Type B pancreatic cell (in vitro differentiated cells): ENCODE data around the gene PCSK6. TPM values are rescaled to one million over a fixed set of nuclear protein-coding genes. Genes with fewer than 3 reads are reported as not detected.

ENCODE experiments used
- DNase-seq: peaks from one replicate; pipeline ENCODE4 v3.0.0; 2021; ENCODE audit warnings: mixed read lengths; ENCODE audit not compliant: unreplicated experiment; ENCODE audit errors: extremely low spot score
- H3K27ac Mint-ChIP-seq: 2 replicates; pipeline ENCODE4 v1.8.0; 2021; ENCODE audit warnings: mild to moderate bottlenecking, mixed read lengths
- H3K27me3 Mint-ChIP-seq: 2 replicates; pipeline ENCODE4 v1.8.0; 2021; ENCODE audit warnings: mixed read lengths
- H3K36me3 Mint-ChIP-seq: 2 replicates; pipeline ENCODE4 v1.8.0; 2021; ENCODE audit warnings: mixed read lengths
- H3K4me1 Mint-ChIP-seq: one replicate; pipeline ENCODE4 v1.8.0; 2021; ENCODE audit warnings: mixed read lengths; ENCODE audit not compliant: unreplicated experiment
- H3K4me3 Mint-ChIP-seq: 2 replicates; pipeline ENCODE4 v1.8.0; 2021; ENCODE audit warnings: mild to moderate bottlenecking, mixed read lengths
- H3K9me3 Mint-ChIP-seq: 2 replicates; pipeline ENCODE4 v1.8.0; 2021; ENCODE audit warnings: mixed read lengths
- total RNA-seq: library from RNA; stranded (reverse); gene quantifications from 2 replicates; pipeline ENCODE4 v1.2.1, GENCODE V29; 2021; ENCODE audit warnings: low replicate concordance
- TF ChIP-seq, protein P1 (sequence below): fragments of 200-600 bp; sonication (generic); conservative IDR thresholded peaks from 2 replicates; pipeline ENCODE4 v1.5.0; 2021; ENCODE audit warnings: antibody characterized with exemption, mild to moderate bottlenecking

The PCSK6 gene
- total RNA-seq, 1 donor from 2014 or later: 5.4 TPM

DNA sequence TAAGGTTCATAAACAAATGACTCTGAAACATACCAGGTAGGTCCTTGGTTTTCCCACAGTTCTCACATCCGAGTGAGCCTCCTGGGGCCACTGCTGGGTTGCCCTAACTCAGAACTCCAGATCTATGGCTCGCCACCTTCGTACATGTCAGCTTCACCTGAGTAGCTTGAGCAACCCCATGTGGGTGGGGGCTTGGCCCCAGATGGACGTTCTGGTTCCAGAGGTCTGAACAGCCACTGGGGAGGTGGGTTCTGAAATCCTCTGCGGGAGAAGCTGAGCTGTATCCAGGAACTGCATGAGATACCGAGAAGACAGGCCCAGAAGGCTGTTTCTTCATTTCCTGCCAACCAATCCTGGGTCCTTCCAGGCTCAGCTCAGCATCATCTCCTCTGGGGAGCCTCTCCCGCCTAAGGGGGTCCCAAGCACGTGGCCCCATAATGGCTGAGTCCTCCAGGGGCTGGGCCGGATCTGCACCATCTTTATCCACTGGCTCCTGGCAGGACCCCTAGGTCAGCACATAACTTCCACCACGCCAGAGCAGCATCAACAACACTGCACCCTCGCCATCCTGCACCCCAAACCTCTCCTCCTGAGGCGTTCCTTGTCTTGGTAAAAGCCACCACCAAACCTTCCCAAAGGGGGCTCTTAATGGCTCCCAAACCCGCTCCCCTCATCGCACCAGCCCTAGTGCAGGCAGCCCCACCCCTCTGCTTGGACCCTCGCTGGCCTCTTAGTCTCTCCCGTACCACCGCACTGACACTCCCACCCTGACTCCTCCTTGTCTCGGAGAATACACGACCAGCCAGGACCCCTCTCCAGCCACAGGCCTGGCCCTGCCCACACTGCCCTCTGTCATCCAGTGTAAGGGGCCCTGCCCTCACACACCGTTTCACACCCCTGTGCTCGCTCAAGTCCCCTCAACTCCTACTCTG, 39.8 kb downstream of the PCSK6 start:
- Mint-ChIP-seq H3K4me1 (peaks cover 34% of the 10 kb centered on the region), H3K36me3 (peaks cover 3% of the 10 kb centered on the region), H3K27me3 (peaks cover 3% of the 10 kb centered on the region), H3K9me3 (no peaks in the 10 kb centered on the region), H3K4me3 (no peak overlapping the region), H3K27ac (no peak overlapping the region)
- TF ChIP-seq, protein P1, sequence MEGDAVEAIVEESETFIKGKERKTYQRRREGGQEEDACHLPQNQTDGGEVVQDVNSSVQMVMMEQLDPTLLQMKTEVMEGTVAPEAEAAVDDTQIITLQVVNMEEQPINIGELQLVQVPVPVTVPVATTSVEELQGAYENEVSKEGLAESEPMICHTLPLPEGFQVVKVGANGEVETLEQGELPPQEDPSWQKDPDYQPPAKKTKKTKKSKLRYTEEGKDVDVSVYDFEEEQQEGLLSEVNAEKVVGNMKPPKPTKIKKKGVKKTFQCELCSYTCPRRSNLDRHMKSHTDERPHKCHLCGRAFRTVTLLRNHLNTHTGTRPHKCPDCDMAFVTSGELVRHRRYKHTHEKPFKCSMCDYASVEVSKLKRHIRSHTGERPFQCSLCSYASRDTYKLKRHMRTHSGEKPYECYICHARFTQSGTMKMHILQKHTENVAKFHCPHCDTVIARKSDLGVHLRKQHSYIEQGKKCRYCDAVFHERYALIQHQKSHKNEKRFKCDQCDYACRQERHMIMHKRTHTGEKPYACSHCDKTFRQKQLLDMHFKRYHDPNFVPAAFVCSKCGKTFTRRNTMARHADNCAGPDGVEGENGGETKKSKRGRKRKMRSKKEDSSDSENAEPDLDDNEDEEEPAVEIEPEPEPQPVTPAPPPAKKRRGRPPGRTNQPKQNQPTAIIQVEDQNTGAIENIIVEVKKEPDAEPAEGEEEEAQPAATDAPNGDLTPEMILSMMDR: no peak
- DNase-seq: no peak

DNA sequence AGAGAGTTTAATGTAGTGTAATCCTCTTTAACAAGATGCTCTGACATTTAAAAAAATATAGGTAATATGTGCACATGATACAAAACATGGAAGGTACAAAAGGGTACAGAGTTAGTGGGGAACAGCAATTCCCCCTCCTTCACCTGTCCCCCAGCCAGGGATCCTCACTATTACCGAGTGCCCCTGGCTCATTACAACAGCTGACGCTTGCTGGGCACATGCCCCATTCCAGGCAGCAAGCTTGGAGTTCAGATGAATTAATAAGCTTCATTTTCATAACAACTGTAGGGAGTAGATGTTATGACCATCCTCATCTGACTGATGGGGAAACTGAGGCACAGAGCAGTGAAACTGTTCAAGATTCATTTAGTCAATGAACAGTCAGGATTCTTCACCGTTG, 41.2 kb downstream of the PCSK6 start:
- H3K27ac Mint-ChIP-seq: no peak overlapping the region
- peaks cover 3% of the 10 kb centered on the region for H3K36me3 Mint-ChIP-seq
- peaks cover 3% of the 10 kb centered on the region for H3K27me3 Mint-ChIP-seq
- peaks cover 29% of the 10 kb centered on the region for H3K4me1 Mint-ChIP-seq
- TF ChIP-seq, protein P1: no peak
- no peak overlapping the region for H3K4me3 Mint-ChIP-seq
- DNase-seq: no peak
- no peaks in the 10 kb centered on the region for H3K9me3 Mint-ChIP-seq

DNA sequence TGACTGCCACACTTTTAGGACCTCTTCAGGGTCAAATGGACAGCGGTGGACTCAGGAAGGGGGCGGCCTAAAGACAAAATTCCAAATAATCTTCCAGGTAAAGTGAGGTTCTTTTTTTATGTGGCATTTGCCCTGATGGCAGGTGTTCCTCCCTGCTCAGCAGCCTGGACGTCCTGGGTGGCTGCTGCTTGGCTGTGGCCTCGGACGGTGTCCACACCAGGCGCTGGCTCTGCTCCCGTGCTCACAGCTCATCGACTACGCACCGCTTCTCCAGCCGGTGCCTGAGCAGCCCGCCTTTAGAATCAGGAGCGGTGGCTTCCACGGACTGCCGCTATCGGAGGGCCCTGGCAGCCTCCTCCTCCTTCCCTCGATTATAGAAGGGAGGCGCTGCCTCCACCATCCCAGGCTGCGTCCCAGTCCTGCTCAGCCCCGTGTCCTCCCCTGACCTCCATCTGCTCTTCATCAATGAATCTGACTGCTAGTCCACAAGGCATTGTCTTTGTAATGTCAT, 41.9 kb downstream of the PCSK6 start:
- Mint-ChIP-seq H3K36me3 (peaks cover 3% of the 10 kb centered on the region), H3K4me3 (no peak overlapping the region), H3K27me3 (peaks cover 3% of the 10 kb centered on the region), H3K9me3 (no peaks in the 10 kb centered on the region), H3K4me1 (peaks cover 27% of the 10 kb centered on the region), H3K27ac (no peak overlapping the region)
- TF ChIP-seq, protein P1: no peak
- no peak for DNase-seq

DNA sequence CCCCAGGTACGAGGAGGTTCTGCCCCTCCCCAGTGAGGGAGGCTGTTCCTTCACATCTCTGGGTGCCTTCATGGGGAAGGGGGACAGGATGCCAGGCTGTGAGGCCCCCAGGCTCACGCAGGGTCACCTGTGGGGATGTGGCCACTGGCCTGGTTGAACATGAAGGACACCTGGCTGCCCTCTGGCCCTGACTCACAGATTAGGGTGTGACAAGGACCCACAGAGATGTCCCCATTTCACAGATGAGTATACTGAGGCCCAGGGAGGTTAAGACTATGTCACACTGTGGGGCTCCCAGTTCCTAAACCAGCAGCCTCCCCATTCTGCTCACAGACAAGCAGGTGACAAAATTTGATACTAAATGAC, 42.4 kb downstream of the PCSK6 start:
- no peaks in the 10 kb centered on the region for H3K9me3 Mint-ChIP-seq
- peaks cover 3% of the 10 kb centered on the region for H3K27me3 Mint-ChIP-seq
- no peak overlapping the region for H3K4me3 Mint-ChIP-seq
- no peak overlapping the region for H3K27ac Mint-ChIP-seq
- no peak for DNase-seq
- peaks cover 22% of the 10 kb centered on the region for H3K4me1 Mint-ChIP-seq
- TF ChIP-seq, protein P1: no peak
- H3K36me3 Mint-ChIP-seq: peaks cover 3% of the 10 kb centered on the region

DNA sequence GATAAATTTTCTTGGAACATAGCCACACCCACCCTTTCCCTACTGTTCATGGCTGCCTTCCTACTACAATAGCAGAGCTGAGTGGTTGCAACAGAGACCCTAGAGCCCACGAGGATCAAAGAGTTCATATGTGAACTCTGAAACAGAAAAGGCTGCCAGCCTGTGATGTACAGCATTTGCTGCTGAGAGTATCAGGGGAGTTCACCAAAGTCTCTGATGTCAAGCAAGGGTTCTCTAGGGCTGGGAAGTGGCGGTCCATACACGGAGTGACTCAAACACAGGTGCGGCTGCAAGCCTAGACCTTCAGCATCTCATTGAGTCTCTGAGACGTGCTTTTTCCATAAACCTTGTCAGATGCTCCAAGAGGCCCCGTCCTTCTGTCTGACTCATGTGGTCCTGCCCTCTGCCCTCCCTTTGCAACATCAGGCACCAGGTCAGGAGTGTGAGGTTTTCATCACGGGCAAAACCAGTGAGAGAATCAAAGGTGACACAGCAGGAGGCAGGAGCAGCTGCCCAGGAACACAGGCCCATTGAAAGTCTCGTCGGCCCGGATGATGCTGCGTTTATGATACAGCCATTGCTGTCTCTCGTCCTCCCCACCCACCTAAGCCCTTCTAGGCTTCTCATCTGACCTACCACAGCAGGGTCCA, 42.9 kb downstream of the PCSK6 start:
- TF ChIP-seq, protein P1: no peak
- H3K4me3 Mint-ChIP-seq: no peak overlapping the region
- no peak overlapping the region for H3K27ac Mint-ChIP-seq
- H3K27me3 Mint-ChIP-seq: peaks cover 3% of the 10 kb centered on the region
- peaks cover 3% of the 10 kb centered on the region for H3K36me3 Mint-ChIP-seq
- H3K4me1 Mint-ChIP-seq: peaks cover 18% of the 10 kb centered on the region
- no peaks in the 10 kb centered on the region for H3K9me3 Mint-ChIP-seq
- DNase-seq: no peak
